HG02759 (cell line): ENCODE results near the gene FAM13A.
A peak's percentile ranks its signal among the peaks of the same experiment; 100 is the strongest.

Source experiments
- ATAC-seq: cut with Tn5 transposase; IDR thresholded peaks from one replicate; pipeline ENCODE4 v1.9.1; 2021; ENCODE audit warnings: mild to moderate bottlenecking, moderate library complexity; ENCODE audit not compliant: unreplicated experiment

The FAM13A gene

DNA sequence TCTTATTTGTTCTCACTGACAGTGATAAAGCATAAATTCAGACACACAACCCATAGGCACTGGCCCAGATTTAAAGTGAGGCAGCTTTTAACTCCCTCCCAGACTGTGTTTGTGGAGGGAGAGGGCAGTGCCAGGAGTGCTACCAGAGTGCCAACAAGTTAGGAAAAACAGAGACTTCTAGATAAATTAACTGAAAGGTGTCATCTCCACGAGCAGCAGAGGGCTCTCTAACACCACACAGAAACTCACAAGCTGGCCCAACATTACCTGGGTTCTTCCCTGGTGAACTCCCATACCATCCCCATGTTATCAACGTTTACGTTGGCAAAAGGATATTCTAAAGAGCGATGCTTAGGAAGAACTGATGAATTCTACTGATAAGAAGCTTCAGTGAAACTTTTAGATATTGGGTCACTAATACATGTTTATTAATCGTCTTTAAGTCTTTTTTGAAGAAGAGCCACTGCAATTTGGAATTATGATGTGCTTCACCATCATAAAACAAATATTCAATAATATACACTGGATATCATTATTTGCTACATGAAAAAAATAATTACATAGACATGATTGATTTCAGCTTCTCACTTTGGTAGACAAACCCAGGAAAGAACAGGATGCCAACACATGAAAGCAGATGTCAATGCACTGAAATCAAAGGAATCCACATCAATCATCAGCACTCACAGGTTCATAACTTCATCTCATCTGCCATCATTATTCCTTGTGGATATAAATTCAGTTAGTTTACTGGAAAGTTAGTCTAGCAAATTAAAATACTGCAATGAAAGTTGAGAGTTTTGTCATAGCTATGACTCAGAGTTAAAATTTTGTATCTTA is 238.1 kb downstream of the FAM13A start:
- peak; percentile 27 for ATAC-seq

DNA sequence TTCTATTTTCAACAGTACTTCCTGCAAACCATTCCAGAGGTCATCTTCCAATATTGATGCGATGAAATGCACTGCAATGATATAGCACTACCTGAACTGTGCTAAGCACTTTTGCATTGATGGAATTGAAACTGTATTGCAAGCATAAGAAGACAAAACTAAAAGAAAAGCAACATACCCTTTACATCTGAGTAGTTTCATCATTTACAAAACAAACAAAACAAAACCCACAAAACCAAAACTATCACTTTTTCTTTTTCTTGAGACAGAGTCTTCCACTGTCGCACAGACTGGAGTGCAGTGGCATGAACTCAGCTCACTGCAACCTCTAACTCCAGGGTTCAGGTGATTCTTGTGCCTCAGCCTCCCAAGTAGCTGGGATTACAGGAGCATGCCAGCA is 239.2 kb downstream of the FAM13A start:
- no peak for ATAC-seq

DNA sequence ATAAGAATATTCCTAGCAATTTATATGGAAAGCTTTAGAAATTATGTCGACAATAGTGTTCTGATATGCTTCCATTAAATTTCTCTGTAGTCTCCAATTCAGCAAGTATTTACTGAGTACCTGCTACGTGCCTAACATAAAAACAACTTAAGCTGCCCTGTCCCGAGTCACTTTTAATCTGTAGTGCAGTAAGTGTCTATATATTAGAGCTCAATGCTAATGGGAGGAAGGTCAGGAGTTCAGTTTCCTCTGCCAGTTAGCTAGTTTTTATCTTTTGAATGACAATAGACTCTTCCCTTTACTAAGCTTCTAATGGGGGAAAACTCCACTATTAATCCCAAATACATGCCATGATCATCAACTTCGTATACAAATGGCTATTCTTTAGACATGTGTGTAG is 240.6 kb downstream of the FAM13A start:
- no peak for ATAC-seq

DNA sequence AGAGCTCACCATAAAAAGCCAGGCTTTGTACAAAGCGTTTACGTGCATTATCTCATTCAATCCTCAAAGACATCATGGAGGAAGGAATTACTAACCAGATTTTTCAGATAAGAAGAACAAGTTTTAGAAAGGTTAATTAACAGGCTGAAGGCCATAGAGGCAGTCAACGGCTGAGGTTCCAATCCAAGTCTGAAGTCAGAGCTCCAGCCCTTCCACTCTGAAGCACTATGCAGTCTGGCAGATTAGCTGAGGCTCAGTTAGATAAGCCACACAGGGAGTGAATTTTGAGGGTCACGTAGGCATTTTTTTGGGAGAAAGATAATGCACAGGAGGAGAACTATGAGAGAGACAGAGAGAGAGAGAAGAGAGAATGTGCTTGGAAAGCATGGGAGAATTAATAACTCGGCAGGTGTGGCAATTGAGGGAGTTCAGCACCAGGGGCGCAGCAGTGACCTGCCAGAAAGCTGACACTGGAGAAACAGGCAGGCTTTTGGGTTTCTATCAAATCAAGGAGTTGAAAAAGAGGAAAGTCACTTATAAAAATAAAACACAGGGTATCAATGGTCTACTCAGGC is 242.9 kb downstream of the FAM13A start:
- ATAC-seq = no peak

DNA sequence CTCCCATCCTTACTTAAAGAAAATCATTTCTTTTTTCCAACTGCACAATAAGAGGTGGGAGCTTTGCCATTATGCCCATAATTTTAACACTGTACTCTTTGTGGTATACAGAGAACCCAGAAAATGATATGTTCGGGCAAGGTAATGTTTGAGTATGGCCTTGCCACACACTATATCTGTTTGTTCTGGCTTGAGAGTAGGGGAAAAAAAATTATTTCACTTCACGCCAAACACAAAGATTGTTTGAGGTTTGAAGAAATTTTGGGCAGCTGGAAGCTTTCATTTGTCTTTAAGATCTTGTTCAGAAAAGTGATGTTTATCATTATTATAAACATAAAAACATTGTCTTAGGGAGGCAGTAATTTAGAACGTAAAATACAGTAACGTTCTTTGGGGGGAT is 244.0 kb downstream of the FAM13A start:
- no peak for ATAC-seq

DNA sequence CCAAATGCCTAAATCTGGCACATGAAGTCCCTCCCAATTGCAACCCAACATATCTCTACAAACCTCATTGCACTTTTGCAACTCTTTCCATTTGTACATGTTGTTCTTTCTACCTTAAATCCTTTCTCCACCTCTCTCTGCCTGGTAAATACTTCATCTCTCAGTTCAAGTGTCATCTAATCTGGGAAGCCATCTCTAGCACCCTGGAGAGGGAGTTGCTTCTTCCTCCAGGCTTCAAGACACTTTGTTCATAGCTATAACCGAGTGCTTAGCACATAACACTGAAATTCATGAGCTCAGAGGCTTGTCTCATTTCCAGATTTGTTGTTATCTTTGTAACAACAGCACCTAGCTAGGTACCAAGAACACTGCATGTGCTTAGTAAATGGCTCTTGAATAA is 244.6 kb downstream of the FAM13A start:
- ATAC-seq = no peak

DNA sequence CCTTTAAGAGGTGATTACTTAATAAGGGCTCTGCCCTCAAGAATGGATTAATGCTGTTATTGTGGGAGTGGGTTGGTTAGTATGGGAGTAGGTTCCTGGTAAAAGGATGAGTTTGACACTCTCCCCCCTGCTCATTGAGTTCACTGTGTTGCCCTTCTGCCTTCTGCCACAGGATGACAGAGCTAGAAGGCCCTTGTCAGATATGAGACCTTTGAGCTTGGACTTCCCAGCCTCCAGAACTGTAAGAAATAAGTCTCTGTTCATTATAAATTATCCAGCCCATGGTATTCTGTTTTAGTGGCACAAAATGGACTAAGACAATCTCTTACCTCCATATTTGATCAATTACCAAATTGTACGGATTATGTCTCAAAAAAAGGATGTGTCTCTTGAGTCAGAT is 245.1 kb downstream of the FAM13A start:
- ATAC-seq = no peak

DNA sequence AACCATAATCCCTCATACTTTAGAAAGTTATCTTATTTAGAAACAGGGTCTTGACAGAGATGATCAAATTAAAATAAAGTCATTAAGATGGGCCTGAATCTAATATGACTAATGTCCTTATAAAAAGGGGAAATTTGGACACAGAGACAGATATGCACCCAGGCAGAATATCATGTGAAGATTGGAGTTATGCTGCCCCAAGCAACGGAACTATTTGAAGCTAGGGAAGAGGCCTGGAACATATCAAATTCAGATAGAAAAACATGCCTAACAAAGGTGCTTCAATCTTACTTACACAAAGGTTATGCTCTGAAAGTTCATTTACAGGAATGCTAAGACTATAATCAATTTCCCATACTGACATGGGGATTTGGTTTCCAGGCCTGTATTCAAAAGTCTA is 246.7 kb downstream of the FAM13A start:
- ATAC-seq = no peak

DNA sequence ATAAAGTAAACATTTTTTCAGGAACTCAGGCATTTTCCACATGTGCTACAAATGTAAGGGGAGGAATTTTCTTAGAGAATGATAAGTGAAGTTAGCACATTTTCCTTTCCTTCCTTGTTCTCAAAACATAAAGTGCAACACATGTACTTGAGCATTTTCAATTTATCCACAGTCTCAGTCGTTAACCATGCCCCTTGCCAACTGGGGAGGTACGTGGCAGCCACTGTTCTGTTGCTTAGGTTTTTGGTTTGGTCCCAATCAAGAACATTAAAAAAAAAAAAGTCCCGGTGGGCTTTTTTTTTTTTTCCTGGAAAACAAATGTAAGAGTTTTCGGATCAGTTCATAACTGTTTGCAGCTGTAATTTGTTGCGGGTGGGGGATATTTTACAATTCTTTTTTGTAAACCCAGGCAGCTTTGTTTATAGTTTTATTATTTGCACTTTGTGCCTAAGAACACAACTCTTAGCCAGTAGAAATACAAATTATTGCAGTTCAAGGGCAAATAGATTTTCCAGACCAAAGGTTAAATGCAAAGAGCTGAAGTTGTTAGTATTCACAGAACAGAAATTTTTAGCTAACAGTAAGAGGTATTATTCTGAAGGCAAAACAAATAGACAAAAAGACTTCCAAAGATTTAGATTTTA is 247.3 kb downstream of the FAM13A start:
- no peak for ATAC-seq

DNA sequence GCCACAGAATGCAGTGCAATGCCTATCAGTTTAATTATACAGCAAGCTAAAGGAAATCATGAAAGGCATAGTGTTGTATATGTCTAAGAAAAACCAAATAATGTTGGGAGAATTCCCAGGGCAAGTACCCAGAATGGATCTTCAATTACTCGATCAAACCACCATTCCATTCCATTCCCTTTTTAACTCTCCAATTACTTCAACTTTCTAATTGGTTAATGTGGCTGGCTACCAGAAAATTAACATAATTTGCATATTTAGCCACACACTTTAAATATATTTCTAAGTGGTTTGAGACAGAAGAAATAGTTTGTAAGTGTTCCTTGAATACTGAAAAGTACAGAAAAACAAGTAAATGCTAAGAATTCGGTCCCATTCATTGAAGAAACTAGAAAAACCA is 247.9 kb downstream of the FAM13A start:
- ATAC-seq = no peak

DNA sequence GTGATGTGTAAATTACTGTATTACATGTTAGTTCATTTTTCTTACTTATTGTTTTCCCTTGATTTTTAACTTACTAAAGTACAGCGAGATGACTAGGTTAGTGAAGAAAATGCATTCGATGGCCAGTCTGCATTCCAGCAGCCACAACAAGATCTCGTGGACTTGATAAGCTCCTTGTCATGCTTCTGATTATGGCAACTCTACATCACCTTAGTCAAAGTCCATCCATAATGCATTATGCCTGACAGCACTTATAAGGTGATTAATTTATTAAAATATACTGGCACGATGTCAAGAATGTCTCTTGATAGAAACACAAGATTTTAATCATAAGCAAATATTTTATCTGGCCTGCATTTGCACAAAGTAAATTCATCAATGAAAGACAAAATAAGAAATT is 249.5 kb downstream of the FAM13A start:
- no peak for ATAC-seq

DNA sequence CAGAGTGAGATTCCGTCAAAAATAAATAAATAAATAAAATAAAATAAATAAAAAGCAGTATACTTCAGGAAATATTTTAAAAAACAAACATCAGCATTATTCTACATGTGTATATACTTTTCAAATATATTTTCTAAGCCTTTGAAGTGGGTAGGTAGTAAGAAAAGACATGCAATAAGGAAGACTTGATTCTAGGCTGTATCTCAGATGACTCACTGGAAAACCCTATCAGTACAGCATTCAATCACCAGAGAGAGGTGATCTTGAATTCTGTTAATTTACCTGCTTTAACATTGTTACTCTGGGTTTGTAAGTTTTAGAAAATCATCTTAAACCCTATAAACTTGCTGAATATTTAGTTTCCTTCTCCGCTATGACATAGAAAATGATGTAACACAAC is 252.8 kb downstream of the FAM13A start:
- no peak for ATAC-seq

DNA sequence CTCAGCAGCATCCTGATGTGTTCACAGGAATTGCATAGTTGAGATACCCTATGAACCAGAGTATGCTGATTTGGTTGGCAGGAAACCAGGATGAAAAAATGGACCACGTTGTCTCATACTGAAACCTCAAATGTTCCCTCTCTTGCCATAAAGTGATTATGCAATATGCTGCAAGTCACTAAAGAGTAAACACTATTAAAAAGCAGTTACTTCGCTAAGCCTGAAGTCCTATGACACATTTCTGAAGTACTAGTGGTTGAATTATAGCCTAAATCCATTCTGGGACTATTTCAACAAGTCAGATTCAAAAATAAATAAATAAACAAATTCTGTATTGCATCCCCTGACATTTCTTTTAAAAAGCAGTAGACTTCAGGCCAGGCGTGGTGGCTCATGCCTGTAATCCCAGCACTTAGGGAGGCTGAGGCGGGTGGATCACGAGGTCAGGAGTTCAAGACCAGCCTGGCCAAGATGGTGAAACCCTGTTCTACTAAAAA is 253.3 kb downstream of the FAM13A start:
- ATAC-seq = peak; percentile 86

DNA sequence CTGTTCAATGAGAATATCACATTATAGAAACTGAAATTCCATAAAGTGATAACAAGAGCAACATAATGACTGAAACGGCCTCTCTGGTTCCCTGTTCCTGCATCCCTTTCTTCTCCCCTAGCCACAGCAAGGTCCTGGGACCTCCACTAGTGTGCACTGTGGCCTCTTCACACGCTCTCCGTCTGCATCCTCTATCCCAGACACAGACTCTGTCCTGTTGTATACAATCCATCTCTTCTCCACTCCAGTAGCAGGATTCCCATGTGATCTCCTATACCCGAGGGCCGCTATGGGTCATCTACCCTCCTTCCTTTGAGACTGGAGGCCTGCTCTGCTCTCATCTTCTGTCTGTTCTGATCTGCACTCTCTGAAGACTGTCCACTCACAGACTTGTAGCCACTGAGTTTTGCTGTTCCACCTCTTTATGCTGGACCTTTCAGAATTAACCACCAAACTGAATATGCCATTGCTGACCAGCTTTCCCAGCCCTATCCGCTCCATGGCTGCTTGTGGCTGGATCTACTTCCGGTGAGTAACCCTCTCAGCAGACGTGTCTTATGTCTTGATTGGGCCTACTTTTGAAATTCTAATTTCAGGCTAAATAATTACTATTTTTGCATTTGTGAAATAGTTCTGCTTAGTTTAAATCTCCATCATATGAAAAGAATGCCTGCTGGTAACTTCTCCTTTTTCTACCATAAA is 254.2 kb downstream of the FAM13A start:
- no peak for ATAC-seq

DNA sequence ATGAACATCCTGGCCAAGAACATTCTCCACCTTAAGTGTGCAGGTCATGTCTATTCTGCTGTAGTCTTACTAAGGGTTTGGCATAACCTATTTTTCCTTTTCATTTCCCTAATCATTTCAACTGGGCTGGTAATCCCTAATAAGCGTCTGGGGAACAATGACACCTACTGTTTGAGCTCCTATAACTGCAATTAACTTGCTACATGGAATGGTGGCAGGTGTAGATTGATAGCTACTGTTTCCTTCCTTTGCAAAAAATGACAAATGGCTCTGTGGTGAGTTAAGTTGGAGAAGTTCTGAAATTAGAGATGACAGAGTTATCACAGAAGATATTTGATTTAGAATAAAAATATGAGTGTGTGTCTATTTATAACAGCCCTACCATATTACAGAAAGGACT is 254.8 kb downstream of the FAM13A start:
- no peak for ATAC-seq

DNA sequence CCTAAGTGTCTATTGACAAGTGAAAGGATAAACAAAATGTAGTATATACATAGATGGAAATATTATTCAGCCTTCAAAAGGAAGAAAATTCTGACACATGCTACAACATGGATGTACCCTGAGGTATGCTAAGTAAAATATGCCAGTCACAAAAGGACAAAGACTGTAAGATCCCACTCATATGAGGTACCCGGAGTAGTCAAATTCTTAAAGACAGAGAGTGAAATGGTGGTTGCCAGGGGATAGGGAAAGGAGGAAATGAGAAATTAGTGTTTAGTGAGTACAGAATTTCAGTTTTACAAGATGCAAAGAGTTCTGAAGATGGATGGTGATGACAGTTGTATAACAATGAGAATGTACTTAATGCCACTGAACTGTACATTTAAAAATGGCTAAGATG is 257.1 kb downstream of the FAM13A start:
- no peak for ATAC-seq

DNA sequence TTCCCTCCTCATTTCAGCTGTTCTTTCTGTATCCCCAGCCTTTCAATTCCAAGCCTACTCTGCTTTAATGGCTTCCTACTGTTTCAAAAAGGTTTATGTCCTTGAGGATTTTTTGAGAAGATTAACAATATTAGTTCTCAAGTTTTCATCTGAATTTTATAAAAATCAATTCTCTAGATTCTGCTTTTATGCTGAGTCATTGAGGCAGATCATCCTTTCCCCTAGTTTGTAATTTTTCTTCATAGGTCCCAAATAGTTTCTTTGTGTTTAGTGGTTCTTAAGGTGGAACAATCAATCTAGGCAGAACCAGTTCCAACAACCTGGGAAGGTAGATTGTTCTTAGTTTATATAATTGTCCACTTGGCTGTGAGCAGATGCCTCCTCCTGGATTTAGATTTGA is 259.3 kb downstream of the FAM13A start:
- no peak for ATAC-seq

DNA sequence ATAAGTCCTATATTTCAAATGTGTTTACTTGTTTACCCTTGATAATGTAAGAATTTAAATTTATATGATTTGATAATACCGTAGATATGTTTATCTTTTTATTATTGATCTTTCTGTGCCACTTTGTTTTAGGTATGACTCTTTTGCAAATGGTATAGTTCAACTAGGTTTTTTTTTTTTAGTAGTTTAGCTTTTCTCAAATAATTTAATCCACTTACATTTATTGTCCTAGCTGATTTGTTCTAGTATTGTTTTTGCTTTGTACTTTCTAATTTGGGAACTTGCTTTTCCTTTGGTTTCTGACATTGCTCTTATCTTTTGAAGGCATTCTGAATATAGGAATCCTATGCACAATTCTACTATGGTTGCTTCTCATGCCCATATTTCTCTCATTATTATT is 260.4 kb downstream of the FAM13A start:
- ATAC-seq = no peak

DNA sequence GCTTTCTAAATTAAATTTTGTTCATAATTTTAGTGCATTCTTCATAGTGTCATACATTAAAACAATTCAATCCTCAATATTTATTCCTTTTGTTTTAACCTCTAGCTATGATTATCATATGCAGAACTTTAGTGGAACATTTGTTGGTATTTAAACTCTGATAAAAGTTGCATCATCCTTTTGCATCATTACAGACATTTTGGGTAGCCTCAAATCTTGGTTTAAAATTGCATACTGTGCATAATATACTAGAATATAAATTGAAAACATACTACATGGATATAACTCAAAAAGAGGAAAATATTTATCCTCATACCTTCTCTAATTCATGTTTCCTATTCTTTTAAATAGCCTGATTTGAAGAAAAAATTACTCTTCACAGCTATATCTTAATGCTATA is 262.0 kb downstream of the FAM13A start:
- no peak for ATAC-seq

DNA sequence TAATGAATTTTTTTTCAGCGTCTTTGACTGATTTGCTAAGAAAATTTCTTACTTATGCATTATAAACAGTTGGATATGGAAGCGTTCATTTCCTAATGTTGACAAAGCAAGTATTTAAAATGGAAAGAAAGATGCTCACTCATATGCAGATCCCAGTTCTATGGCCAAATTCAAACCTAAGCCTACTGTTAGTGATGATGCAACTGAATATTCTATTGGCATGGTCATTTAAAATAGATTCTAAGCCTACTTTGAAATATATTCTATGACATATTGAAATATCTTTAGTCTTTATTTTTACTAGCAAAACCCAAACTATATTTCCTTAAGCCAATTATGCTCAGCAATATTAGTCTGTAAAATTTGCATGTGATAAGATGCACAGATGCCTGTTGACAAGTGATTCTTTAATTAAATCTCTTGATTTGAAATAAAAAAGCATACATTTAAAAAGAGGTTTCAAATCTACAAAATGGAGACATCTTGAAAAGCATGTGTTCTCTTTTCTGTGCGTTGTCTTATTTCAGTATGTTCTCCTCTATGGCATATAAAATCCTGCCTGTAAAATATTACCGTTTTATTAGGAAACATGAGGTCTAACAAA is 262.8 kb downstream of the FAM13A start:
- ATAC-seq = no peak

DNA sequence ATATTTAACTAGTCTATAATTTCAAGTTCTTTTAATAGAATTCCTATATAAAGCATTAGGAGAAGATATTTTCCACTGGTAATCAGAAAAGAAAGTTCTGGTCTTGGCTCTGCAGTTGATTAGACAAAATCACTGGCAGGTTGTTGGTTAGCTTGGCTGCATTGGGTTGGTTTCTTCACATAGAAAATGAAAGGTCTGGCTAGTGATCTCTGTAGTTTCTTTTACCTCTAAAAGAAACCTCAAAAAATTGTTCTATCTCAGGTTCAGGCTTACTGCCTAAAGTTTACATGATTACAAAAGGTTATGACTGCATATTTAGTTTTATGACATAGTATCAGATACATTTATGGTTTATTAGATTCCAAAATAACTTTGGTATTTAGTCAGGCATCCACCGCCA is 263.5 kb downstream of the FAM13A start:
- peak; percentile 61 for ATAC-seq
